GM19463 (cell line): Measurements from ENCODE around the gene RPS15A.

Experiments
- ATAC-seq: cut with Tn5 transposase; IDR thresholded peaks from one replicate; pipeline ENCODE4 v1.9.1; 2021; ENCODE audit warnings: mild to moderate bottlenecking, moderate library complexity; ENCODE audit not compliant: unreplicated experiment

The RPS15A gene

DNA sequence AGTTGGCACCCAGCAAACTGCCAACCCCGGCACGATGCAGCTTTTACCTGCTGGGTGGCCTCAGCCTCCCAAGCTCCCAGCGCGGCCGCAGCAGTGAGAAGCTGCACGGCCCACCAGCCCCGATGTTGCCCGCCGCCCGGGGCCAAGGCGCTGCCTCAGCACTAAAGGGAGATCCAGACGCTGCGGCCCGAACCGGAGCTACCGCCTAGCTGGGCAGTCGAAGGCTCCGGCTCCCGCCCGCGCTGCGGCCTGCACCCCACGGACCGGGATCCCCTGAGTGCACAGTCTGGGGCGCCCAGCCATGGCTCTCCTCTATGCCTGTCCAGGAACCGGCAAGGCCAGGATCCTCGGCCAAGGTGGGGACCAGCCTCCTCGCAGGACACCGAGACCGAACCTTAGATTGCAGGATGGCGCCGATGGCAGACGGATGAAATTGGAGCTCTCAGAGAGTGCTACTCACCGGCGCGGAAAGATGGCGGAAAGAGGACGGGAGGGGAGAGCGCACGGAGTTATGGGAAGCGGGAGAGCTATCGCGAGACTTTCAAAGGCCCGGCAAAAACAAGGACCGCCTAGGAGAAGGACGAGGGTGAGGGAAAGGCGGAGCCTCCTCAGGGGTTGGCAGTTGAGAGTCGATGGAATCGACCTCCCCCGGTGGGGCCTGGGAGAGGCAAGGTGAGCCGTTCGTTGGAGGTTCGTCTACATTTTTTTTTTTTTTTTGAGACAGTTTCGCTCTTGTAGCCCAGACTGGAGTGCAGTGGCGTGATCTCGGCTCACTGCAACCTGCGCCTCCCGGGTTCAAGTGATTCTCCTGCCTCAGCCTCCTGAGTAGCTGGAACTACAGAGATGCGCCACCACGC, at the start of gene RPS15A:
TSS of gene RPS15A (minus strand) at position 485 of the 857 bp plus-strand sequence. CDS start 1,221 bp downstream, outside the sequence.
- peak; percentile 87 for ATAC-seq

DNA sequence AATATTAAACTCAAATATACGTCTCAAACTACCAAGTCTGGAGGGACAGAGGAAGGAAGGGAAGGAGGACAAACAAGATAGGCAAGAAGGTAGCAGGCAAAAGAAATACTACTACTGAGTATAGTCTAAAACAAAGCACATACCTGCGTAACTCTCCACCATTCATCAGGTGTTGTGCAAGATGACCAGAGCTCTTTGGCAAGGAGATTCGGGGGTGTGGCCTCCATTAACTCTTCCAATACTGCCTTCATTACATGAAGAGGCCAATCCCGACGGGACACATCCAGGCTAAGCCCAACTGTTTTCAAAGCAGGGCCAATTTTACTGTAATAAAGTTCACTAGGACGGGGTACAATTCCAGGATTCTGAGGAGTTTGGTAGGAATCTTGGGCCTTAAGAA, 49.4 kb upstream of the RPS15A start:
- ATAC-seq = no peak

DNA sequence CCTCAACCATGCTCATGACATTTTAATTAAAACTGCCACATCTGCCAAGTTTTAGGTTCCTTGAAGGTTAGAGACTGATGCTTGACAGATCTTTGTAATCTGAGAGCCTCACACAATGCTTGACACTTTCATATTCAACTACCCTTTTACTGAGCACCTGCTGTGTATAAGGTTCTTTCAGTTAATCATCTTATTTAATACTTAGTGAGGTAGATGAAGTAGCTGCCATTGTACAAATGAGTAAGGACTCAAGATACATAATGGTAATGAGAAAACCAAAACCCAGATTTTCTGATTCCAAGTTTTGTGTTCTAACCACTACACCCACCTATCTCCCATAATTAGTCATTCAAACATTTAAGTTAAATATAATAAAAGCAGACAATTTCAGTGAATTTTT, 46.6 kb upstream of the RPS15A start:
- no peak for ATAC-seq

DNA sequence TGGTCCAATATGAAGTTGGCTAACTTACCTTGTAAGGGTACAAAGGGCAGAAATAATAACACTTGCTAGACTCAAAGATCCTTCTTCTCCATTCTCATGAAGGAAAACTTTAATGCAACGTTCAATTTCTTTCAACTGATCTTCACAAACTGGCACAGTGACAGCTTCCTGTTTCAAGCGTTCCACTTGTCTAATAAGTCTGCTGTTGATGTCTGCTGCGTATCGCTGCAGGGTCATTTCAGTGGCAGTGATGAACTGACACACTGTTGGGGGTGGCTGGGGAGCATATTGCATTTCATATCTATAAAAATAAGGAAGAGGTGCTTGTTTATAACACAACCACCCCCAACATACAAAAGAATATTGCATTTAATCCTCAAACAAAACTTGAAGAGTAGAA, 44.7 kb upstream of the RPS15A start:
- ATAC-seq = no peak

DNA sequence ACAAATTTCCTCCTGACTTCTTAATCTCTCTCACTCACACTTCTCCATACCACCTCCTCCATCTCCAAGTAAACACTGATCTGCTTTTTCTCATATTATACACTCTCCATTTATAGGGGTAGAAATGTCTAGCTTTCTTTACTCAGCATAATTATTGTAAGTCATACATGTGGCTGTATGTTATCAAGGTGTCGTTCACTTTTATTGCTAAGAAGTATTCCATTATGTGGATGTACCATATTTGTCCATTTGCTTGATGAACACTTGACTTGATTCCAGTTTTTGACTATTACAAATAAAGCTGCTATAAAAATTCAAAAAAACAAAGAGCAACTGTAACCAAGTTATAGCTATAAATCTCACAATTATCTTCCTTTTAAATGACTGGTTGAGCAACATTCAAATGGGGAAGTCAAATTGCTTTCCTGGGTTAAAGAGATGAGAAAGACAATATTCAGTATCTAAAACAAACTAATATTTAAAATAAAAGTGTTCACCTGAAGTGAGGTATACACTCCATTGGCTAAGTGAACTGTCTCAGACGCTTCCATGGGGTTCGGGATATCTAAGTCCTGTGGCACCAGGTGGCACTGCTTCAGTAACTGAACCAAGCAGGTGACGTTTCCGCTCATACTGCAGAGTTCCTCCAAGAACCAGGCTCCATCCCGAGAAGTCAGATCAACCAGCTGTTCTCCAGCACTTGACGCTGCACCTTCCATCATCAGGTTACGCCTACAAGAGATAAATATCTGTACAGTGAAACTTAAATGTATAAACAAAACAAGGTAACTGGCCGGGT, 43.8 kb upstream of the RPS15A start:
- ATAC-seq = no peak

DNA sequence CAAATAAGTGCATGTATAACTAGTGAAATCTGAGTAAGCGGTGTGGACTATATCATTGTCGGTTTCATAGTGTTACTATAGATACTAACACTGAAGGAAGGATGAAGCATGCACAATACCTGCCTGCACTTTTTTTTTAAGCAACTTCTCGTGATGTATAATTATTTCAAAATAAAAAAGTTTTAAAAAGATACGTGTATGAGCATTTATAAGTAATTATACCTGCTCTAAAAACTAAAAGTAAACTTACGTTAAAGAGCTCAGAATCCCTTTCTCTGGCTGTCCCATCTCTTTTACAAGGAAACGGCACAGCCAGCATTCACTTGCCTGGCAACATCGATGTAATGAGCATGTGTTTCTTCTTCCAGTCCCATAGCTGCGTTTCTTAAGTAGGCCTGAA, 42.5 kb upstream of the RPS15A start:
- ATAC-seq = no peak

DNA sequence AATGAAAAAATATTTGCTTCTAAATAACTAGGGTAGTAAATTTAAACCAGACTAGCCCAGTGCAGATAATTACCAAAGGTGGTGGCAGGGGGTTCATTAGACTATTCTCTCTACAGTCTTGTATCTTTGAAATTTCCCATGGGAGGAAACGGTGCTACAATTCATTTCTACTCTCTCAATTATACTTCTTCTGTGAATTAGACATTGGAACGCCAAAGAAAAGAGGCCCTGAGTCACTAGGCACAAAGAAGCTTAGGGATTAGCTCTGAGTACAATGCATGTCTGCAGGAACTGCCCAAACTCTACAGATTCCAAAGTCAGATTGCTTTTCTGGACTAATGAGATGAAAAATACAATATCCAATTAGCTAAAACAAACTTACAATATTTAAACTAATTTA, 41.9 kb upstream of the RPS15A start:
- ATAC-seq = no peak

DNA sequence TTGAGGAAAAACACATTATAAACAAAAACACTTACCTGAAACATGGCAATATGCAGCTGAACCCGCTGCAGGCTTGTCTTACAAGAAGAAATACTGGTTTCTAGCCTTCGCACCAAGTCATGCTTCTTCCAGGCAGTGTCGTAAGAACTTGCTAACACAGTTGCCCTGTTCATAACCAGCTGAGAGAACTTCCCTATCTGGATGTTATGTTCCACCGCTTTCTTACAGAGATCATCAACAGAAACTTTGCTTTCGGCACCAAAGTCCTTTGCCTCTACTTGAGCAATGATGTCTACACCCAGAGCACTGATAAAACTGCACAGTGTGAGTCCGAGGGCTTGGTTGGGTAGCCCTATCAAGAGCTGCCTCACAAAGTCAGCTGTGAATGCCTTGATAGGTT, 39.1 kb upstream of the RPS15A start:
- no peak for ATAC-seq

DNA sequence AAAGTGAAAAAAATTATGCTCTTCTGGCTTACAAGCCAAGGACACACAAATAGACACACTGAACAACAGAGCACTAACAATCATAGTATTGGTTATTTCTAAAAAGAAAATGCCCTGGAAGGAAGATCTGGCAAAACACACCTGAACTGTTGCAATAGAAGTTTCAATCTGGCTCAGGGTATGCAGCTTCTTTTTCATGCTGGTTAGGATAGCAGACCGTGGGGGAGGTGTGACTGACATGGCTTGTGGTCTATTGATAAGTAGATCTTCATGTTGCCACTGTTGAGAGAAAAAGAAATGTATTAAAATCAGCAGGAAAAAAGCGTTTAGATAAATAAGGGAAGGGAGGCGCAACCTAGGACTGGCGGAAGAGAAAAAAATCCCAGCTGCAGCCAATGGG, 37.8 kb upstream of the RPS15A start:
- ATAC-seq = no peak

DNA sequence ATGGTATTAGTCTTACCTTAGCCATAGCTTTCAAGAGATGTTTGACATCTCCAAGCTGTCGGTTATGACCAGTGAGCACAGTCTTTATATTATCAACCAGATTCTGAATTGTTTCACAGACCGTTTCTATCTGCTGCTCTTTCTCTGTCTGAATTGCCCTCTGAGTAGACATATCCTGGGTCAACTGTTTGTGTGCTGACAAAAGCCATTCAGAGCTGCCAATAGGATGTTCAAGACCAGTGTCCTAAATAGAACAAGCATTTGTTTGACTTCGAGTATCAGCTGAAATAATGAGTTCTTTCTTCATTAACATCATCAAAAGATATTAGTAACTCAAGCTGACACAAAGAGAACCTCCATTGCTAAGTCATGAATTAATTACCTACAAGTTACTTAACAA, 26.2 kb upstream of the RPS15A start:
- ATAC-seq = no peak

DNA sequence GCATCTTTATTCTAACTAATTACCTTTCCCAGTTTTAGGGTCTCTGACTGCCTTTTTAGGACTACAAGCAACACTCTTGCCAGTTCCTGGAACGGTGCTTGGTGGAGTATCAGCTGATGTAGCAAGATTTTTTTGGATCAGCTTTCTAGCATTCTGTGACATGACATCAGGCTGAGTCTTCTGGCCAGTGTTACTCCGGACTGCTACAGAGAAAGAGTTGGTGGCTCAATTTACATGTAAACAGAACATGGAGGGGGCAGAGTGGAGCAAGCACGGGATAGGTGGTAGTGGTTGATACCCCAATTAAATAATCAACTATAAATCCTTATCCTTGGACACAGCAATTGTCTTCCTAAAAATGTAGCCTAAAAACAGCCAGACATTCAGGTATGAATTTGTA, 21.8 kb upstream of the RPS15A start:
- ATAC-seq = no peak

DNA sequence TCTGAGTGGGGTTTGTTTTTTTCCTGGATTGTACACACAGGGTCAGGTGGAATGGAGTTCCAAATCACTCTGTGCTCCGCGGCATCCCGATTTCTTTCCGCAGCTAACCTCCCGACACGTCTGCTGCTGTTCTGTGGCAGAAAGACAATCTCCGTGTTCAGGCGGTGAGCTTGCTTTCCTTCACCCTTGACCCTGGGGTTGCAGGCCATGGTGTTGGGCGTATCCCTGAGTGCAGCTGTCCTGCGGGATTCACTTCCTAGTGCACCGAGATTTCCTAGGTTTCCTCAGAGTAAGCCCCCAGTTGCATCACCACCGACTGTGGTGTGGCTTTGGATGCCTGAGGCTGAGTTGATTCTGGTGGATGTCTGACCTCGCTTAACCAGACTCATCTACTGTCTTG, 19.0 kb upstream of the RPS15A start:
- ATAC-seq = no peak

DNA sequence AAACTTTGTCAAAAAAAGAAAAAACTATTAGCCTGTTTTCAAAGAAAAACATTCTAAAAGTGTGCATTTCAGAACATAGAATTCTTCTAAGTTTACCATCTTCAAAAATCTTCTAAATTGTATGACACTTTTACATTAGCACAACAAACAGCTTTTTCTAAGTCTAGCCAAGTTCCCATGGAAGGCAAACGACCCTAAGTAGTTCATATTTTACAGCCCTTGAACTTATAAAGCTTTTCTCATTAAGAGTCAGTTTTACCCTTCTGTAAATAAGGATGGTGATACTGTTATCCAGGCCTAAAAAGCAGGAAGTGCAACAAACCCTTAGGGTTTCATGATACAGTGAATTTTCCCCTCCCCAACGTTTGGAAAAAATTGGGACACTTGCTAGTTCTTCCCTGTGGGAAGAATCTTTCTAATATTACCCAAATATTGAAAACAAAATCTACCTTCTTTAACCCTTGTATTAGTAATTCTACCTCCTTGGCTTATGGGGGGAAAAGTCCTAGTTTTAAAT, 15.2 kb upstream of the RPS15A start:
- ATAC-seq = no peak

DNA sequence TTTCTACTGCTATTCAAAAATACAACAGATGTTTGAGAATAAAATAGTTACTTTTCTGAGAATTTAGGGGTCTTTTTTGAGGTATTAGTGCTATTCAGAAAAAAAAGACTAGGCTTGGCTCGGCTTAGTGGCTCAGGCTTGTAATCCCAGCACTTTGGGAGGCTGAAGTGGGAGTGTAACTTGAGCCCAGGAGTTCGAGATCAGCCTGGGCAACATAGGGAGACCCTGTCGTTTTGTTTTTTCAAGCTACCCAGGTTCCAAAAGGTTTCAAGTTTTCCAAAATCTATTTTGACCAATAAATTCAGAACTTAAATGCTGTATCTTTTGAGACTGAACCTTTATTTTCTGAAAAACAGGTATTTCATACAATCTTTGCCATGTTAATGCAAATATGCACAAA, 14.4 kb upstream of the RPS15A start:
- ATAC-seq = no peak

DNA sequence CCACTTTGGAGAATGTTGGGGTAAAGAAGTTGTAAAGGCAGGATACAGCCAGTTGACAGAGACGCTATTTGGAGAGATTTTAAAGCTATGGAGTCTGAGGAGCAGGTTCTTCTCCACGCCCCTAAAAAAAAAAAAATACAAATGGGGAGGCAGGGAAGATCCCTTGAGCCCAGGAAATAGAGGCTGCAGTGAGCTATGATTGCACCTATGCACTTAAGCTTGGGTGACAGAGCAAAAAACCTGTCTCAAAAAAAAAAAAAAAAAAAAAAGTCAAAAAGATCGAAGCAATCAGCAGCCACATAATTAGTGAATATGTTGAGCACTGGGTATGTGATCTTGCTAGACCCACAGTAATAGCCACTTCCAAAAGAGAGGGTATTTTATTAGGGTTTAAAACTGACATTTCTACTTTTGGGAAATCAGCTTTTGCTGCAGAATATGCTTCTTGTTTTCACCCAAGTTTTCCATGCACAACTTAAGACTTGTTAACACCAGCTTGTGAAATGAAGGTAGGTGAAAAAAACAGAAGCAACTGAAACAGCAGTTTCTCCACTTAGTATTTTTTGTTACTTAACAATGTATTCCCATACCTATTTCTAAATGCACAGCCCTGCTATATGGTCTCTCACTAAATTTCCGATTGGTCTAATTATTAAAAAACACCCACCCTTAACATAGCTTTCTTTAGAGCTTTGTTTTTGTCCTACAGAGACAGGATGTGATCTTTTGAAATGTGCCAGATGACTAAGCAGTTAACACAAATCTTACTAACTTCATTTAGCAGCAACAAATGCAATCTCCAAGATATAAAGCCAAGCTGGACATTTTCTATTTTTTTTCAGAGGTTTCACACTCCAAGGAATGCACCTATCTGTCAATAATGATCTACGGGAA, 13.7 kb upstream of the RPS15A start:
- no peak for ATAC-seq

DNA sequence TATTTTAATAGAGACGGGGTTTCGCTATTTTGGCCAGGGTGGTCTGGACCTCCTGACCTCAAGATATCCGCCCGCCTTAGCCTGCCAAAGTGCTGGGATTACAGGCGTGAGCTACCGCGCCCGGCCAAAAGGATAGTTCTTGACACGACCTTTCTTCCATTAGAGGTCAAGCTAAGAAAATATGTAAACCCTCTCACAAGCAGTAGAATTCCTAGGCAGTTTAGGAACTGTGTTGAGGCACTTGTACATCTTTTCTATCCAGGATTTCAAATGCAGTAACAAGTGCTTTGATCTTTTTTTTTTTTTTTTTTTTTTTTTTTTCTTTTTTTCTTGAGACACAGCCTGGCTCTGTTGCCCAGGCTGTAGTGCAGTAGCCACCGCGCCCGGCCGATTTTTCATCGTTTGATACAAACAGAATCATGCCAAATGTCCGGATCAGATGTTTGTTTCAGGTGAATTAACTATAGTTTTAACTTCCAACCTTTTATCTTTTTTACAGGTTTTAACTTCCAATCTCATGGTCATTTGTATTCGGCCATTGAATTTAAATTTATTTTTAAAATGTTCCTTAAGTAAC, 12.7 kb upstream of the RPS15A start:
- no peak for ATAC-seq

DNA sequence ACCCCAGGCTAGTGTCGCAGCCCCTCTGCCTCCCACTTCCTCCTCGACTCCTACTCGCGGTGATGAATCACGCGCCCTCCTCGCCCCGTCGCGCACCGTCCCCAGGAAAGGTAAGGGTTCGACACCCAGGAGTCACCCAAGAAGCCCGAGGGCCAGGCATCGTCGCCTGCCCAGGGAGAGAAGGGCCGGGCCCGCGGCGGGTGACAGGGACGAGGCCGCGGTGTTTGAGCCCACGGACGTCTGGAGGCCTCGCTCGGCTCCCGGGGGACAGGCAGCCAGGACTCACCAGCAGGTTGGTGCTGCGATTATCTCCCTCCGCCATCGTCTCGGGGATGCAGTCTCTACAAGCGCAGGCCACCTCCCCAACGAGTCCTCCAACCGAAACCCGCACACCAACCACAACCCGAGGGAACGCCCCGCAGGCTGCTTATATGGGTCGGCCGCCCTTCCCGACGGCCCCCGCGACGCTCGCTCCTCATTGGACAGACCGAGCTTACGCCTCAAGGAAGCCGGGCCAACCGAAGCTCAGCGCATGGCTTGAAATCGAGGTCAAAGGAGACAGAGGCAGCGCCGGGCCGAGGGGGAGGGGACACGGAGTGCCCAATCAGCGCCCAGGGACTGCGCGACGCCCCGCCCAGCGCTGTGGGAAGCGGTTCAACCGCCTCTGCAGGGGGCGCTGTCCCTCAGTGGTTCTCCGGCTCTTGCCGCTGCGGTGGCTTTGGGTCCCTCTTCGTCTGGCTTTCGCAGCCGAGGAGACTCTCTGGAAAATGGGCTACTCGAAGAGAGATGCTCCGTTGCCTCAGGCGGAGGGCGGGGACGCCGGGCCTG, 11.2 kb upstream of the RPS15A start, which contains the start of gene ARL6IP1:
TSS of gene ARL6IP1 (minus strand) at position 405 of the 828 bp plus-strand sequence. CDS start at position 322, 83 bp downstream.
- peak; percentile 93 for ATAC-seq

DNA sequence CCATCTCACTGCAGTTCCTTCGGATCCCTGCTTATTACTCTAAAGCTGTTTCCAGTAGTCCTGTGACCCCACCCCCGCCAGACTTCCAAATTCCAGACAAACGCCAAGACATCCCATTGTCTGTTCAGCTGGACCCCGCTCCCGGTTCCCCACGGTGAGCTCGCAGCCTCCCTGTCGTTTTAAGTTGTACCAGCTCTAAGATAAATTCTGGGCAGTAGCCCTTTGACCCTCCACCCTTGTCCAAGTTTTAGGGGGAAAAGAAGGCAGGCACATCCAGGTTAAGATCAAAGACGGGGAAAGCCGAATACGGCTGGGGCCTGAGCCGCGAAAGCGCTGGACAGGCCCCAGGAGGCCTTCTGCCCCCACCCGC, 10.6 kb upstream of the RPS15A start:
- no peak for ATAC-seq

DNA sequence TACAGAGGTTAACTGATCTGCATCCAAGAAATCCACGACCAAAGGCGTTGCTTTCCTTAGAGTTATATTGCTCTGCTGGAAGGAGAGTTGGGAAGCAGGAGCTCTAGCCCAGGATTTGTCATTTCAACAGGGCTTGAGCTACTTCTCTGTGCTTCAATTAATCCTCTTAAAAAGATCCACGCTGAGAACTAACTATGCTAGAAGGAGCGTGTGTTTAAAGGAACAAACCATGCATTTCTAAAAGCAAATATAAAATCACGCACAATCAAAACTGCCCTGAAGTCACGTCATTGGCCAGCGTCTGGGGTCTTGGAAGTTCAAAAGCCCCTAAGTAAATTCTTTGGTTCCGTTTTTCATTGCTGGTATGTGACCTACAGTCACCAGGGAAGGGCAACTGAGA, 10.2 kb upstream of the RPS15A start:
- no peak for ATAC-seq

DNA sequence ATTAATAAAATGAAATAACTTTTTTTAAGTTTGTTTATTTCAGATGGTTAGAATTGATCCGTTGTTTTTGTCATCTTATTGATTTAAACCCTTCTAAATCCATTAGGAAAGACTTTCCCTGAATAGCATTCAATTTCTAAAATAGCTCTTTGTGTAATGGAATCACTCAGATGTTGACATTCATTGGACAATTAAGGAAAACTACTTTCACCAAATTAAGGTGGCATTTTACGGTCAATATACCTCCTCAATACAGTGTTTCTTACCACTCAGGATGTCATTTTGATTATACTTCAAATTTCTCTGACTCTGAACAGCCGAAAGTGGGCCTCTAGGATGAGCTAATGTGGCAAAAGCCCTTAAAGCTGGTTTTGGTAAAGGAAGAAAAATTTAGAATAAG, 9.4 kb upstream of the RPS15A start:
- ATAC-seq = no peak
